ENCODE results near the gene SMIM30.

GRCh38 chr7:113092762-113093161 lies 25.6 kb downstream of the SMIM30 start:
- TF ChIP-seq, protein P1, sequence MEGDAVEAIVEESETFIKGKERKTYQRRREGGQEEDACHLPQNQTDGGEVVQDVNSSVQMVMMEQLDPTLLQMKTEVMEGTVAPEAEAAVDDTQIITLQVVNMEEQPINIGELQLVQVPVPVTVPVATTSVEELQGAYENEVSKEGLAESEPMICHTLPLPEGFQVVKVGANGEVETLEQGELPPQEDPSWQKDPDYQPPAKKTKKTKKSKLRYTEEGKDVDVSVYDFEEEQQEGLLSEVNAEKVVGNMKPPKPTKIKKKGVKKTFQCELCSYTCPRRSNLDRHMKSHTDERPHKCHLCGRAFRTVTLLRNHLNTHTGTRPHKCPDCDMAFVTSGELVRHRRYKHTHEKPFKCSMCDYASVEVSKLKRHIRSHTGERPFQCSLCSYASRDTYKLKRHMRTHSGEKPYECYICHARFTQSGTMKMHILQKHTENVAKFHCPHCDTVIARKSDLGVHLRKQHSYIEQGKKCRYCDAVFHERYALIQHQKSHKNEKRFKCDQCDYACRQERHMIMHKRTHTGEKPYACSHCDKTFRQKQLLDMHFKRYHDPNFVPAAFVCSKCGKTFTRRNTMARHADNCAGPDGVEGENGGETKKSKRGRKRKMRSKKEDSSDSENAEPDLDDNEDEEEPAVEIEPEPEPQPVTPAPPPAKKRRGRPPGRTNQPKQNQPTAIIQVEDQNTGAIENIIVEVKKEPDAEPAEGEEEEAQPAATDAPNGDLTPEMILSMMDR (IDR thresholded peaks at IDR 0.05; ENCODE audit: insufficient read depth, low read depth, low read length) = no peak
- TF ChIP-seq EZH2 (IDR thresholded peaks at IDR 0.05; ENCODE audit: insufficient read depth, low read length) = no peak

All from astrocyte (in vitro differentiated cells and primary cell).